ENCODE results near the gene RARS2.

RARS2 gene

DNA sequence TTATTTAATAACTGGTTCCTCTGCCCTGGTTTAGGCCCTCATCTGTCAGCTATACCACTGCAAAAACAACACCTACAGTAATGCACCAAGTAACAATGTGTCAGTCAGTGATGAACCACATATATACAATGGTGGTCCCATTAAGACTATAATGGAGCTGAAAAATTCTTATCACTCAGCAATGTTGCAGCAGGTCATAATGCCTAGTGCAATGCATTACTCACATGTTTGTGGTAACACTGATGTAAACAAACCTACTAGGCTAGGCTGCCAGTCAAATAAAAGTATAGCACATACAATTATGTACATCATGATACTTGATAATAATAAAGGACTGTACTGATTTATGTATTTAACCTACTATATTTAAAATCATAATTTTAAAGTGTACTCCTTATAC is 31.3 kb downstream of the RARS2 start:
- Histone ChIP-seq H3K4me3 (no peak overlapping the region), H3K9me3 (no peaks in the 10 kb centered on the region), H3K27me3 (ENCODE audit: low read depth) (no peaks in the 10 kb centered on the region), H3K36me3 (replicated peaks) (peaks cover 40% of the 10 kb centered on the region), H3K4me1 (peaks cover 13% of the 10 kb centered on the region)
- in situ Hi-C loops (cut with MboI; ENCODE audit: low sequenced_read_pairs) = no loop called here
- DNase-seq (ENCODE audit: low spot score in 2 of 2) = no peak

DNA sequence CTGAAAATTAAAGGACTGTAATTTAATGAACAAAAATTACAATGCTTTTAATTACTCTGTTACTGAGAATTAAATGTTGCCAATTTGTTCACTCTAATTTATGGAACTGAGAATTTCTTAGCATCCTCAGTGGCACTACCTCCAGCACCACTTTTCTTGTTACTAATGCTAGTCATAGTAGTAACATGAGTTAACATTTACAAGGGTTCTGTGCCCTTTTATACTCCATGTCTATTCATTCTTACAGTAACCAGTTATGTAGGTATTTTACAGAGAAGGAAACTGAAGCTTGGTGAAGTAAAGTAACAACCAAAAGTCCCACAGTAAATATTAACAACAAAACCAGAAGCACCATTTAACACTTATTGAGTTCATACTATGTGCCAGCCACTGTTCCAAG is 34.3 kb downstream of the RARS2 start:
- H3K36me3 ChIP-seq (replicated peaks) = peaks cover 28% of the 10 kb centered on the region
- in situ Hi-C loops (cut with MboI; ENCODE audit: low sequenced_read_pairs) = no loop called here

DNA sequence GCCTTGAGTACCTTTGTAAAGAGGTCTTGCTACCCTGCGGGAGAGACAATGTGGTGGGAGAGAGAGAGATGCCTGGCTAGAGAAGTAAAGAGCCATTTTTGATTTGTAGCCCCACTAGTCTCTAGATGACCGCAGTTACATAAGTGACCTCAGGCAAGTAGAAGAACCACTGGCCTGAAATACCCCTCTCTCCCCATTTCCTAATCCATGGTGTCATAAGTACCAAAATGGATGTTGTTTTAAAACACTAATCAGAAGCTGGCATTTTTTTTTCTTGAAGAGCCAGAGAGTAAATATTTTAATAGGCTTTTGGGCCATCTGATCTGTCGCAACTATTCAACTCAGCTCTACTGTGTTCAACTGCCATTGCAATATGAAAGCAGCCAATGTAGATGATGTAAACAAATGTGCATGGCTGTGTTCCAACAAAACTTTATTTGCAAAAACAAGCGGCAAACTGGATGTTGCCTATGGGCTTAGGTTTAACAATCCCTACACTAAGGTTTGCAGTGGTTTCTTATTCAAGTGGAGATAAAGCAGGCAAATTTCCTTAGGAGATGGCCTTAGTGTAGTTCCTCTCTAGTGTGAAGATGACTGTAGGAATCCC is 36.5 kb downstream of the RARS2 start:
- no peaks in the 10 kb centered on the region for H3K9me3 ChIP-seq
- DNase-seq (ENCODE audit: low spot score in 2 of 2) = no peak
- H3K36me3 ChIP-seq (replicated peaks) = peaks cover 35% of the 10 kb centered on the region
- H3K4me1 ChIP-seq = no peaks in the 10 kb centered on the region
- in situ Hi-C loops (cut with MboI; ENCODE audit: low sequenced_read_pairs) = no loop called here
- H3K27me3 ChIP-seq (ENCODE audit: low read depth) = no peaks in the 10 kb centered on the region
- no peak overlapping the region for H3K4me3 ChIP-seq

More for the DNA sequence above, 34.3 kb downstream of the RARS2 start:
- Histone ChIP-seq H3K27me3 (ENCODE audit: low read depth) (no peaks in the 10 kb centered on the region), H3K4me3 (no peak overlapping the region), H3K9me3 (no peaks in the 10 kb centered on the region), H3K4me1 (peaks cover under 1% of the 10 kb centered on the region; the same call in 1 of the 2 replicates)
- no peak for DNase-seq (ENCODE audit: low spot score in 2 of 2)

DNA sequence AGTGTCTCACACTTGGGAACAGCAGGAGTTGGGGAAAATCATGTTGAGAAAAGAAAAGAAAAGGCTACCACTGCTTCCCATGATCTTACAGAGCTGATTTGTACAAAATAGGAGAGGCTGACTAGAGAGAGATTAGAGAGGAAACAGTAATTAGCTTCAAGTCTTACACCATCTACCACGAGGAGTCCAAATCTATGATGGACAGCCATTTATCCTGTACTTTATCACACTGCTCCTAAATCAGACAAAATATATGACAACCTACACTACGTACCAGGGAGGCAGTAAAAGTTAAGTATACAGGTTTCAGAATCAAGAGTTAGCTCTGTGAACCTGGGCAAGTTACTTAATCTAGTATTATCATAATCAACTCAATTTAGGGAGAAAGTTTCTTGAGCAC is 38.0 kb downstream of the RARS2 start:
- peaks cover 32% of the 10 kb centered on the region for H3K36me3 ChIP-seq (replicated peaks)
- H3K27me3 ChIP-seq (ENCODE audit: low read depth) = no peaks in the 10 kb centered on the region
- in situ Hi-C loops (cut with MboI; ENCODE audit: low sequenced_read_pairs) = no loop called here
- no peaks in the 10 kb centered on the region for H3K9me3 ChIP-seq
- no peak for DNase-seq (ENCODE audit: low spot score in 2 of 2)
- H3K4me3 ChIP-seq = no peak overlapping the region
- H3K4me1 ChIP-seq = no peaks in the 10 kb centered on the region

DNA sequence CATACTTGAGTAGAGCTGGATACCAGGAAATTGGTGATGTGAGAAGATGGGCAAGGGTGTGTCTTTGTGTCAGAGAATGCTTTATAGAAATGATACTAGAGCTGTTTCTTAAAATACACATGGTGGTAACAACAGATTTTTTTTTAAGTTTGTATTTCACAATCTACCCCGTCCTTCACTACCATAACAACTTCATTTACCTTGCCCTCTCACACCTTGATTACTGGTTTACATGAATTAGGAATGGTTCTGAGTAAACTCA is 45.4 kb downstream of the RARS2 start:
- Histone ChIP-seq H3K4me3 (no peak overlapping the region), H3K27me3 (ENCODE audit: low read depth) (no peaks in the 10 kb centered on the region), H3K36me3 (replicated peaks) (peaks cover 38% of the 10 kb centered on the region), H3K9me3 (no peaks in the 10 kb centered on the region), H3K4me1 (no peaks in the 10 kb centered on the region)
- in situ Hi-C loops (cut with MboI; ENCODE audit: low sequenced_read_pairs) = no loop called here
- DNase-seq (ENCODE audit: low spot score in 2 of 2) = no peak

DNA sequence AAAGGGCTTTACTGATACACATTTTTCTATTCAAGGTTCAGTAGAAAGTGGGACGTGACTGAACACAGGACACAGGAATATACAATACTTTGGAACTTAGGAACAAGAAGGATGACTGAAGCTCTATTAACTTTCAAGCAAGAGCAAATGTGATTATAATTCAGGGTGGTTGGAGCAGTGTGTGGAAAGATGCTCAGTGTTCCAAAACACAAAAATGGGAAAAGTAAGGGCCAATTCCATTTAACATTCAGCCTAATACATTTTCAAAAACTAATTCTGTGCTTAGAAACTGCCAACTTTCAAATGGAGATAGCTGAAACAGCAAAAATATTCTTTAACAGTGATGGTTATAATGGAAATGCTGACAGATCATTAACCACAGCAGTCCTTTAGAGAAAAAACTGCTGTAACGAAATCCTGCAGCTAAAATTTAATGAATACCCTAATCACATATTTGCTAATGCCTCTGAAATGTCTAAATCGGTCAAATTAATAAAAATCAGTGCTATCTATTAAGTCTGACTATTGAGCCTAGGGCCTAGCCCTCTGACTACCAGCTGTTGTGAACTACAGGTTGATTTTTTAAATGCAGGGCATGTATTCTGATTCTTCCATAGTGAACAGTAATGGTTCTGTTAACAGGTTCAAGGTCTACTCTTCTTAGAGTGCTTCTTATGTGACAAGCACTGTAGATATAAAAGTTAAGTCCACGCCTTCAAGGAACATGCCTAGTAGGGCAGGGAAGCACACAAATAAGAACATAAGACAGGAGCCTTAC is 45.9 kb downstream of the RARS2 start:
- DNase-seq (ENCODE audit: low spot score in 2 of 2) = no peak
- peaks cover 42% of the 10 kb centered on the region for H3K36me3 ChIP-seq (replicated peaks)
- H3K4me1 ChIP-seq = no peaks in the 10 kb centered on the region
- no peaks in the 10 kb centered on the region for H3K27me3 ChIP-seq (ENCODE audit: low read depth)
- H3K9me3 ChIP-seq = no peaks in the 10 kb centered on the region
- in situ Hi-C loops (cut with MboI; ENCODE audit: low sequenced_read_pairs) = no loop called here
- H3K4me3 ChIP-seq = no peak overlapping the region

DNA sequence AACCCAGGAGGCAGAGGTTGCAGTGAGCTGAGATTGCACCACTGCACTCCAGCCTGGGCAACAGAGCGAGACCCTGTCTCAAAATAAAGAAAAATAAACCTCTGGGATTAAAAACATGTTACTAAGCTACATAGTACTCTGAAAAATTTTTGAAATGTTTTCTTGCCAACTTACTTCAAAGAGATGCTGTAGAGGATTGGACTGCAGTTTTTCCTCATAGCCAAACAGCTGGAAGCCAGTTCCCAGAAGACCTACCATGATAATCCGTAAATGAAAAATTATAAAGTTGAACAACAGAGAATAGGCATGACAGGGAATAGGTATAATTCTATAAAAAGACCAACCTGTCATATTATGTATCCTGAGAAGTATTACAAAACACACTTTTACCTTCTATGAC is 48.0 kb downstream of the RARS2 start:
- no peaks in the 10 kb centered on the region for H3K27me3 ChIP-seq (ENCODE audit: low read depth)
- DNase-seq (ENCODE audit: low spot score in 2 of 2) = no peak
- H3K4me1 ChIP-seq = peaks cover 2% of the 10 kb centered on the region; the same call in 1 of the 2 replicates
- no peaks in the 10 kb centered on the region for H3K9me3 ChIP-seq
- in situ Hi-C loops (cut with MboI; ENCODE audit: low sequenced_read_pairs) = no loop called here
- no peak overlapping the region for H3K4me3 ChIP-seq
- peaks cover 35% of the 10 kb centered on the region for H3K36me3 ChIP-seq (replicated peaks)

DNA sequence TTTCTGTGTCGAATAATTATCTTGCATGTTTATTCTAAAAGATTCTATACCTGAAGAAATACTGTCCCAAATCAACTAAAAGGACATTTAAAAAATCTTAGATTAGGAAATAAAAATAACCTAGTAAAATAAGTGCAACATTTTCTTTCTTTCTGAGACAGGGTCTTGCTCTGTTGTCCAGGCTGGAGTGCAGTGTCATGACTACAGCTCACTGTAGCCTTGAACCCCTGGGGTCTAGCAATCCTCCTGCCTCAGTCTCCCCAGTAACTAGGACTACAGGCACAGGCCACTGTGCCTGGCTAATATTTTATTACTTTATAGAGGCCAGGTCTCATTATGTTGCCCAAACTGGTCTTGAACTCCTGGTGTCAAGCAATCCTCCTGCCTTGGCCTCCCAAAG is 48.7 kb downstream of the RARS2 start:
- no peaks in the 10 kb centered on the region for H3K9me3 ChIP-seq
- no peaks in the 10 kb centered on the region for H3K27me3 ChIP-seq (ENCODE audit: low read depth)
- H3K4me1 ChIP-seq = peaks cover 2% of the 10 kb centered on the region; the same call in 1 of the 2 replicates
- DNase-seq (ENCODE audit: low spot score in 2 of 2) = no peak
- H3K4me3 ChIP-seq = no peak overlapping the region
- peaks cover 35% of the 10 kb centered on the region for H3K36me3 ChIP-seq (replicated peaks)
- in situ Hi-C loops (cut with MboI; ENCODE audit: low sequenced_read_pairs) = no loop called here

DNA sequence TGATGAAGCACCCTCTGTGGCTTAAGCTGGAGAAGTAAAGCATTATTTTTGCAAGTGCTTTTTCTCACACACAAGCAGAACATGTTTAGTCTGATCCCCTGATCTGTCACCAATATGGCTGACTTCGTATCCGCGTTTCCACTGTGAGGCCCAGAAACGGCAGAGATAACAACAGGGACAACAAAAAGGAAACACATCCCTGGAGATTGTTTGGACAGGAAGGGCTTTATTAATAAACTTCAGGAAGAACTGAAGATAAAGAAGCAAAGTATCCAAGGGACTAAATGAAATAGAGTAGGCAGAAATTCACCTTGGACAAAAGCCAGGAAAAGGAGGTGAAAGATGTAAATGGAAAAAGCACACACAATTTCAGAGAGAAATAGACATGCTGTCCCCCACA is 49.2 kb downstream of the RARS2 start:
- in situ Hi-C loops (cut with MboI; ENCODE audit: low sequenced_read_pairs) = no loop called here
- Histone ChIP-seq H3K36me3 (replicated peaks) (peaks cover 35% of the 10 kb centered on the region), H3K4me1 (peaks cover 2% of the 10 kb centered on the region; the same call in 1 of the 2 replicates), H3K4me3 (no peak overlapping the region), H3K9me3 (no peaks in the 10 kb centered on the region), H3K27me3 (ENCODE audit: low read depth) (no peaks in the 10 kb centered on the region)
- no peak for DNase-seq (ENCODE audit: low spot score in 2 of 2)

DNA sequence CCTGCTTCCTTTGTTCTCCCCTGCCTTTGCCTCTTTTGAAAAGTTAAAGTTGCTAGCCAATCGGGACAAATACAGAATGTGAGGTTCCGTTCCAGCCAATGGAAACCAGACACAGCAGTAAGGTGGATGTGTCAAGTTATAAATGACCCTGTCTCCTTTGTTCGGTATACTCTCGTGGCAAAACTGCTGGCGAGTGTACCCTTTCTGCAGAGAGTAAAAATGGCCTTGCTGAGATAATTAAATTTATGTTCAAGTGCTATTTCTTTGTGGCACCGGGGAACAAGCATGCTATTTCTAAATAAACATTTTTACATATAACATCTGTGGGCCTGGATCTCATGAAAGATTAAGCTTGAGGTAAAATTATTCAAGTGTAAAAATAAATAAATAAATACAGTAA is 50.2 kb downstream of the RARS2 start:
- peaks cover 30% of the 10 kb centered on the region for H3K36me3 ChIP-seq (replicated peaks)
- H3K4me3 ChIP-seq = no peak overlapping the region
- H3K27me3 ChIP-seq (ENCODE audit: low read depth) = no peaks in the 10 kb centered on the region
- in situ Hi-C loops (cut with MboI; ENCODE audit: low sequenced_read_pairs) = no loop called here
- peaks cover 2% of the 10 kb centered on the region; the same call in 1 of the 2 replicates for H3K4me1 ChIP-seq
- no peak for DNase-seq (ENCODE audit: low spot score in 2 of 2)
- no peaks in the 10 kb centered on the region for H3K9me3 ChIP-seq

DNA sequence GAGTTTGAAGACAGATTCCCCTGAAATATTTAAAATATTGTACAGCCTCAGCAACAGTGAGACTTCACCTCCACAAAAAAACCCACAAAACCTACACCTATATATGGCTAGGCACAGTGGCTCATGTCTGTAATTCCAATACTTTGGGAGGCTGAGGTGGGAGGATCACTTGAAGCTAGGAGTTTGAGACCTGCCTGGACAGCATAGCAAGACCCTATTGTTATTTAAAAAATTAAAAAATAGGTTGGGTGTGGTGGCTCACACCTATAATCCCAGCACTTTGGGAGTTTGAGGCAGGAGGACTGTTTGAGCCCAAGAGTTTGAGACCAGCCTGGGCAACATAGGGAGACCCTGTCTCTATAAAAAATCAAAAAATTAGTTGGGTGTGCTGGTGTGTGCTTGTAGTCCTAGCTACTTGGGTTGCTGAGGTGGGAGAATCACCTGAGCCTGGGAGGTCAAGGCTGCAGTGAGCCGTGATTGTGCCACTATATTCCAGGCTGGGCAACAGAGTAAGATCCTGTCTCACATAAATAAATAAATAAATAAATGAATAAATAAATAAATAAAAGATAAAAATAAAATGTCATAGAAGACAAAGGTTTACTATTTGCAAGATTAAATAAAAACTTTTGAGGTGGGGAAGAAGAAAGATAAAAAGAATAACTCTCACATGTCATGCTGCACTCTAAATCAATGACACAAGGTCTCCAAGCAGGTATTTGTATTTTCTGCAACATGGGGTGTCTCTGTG is 51.1 kb downstream of the RARS2 start:
- in situ Hi-C loops (cut with MboI; ENCODE audit: low sequenced_read_pairs) = no loop called here
- Histone ChIP-seq H3K4me1 (peaks cover 2% of the 10 kb centered on the region; the same call in 1 of the 2 replicates), H3K9me3 (no peaks in the 10 kb centered on the region), H3K27me3 (ENCODE audit: low read depth) (no peaks in the 10 kb centered on the region), H3K36me3 (replicated peaks) (peaks cover 29% of the 10 kb centered on the region), H3K4me3 (no peak overlapping the region)
- DNase-seq (ENCODE audit: low spot score in 2 of 2) = no peak

DNA sequence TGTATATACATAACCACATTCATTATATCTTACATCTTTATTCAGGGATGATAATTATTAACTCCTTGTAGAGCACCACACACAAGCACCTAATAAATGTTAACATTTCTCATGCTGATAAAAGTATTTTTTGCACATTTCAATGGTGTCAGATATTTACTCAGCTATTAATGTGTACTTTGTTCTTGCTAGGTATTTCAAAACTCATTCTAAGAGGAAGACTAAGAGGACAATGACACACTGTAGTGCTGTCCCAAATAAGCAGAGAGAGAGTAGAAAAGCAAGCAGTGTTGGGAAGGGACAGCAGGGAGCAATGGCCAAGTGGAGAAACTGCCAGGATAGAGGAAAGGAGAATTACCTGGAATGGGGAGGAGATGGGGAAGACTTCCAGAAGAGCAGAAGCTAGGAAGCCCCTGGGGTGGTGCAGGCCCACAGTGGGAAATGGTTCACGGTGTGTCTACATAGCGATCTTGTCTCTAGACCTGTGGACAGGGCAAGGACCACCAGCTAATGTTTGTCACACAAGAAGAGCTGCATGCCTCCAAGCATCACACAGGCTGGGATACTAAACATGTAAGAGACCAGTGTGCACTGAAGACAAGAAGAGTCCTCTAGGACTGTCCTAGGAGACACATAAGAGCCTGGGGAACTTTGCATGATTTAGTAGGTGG is 55.3 kb downstream of the RARS2 start:
- Histone ChIP-seq H3K36me3 (replicated peaks) (peaks cover 25% of the 10 kb centered on the region), H3K4me1 (peaks cover 7% of the 10 kb centered on the region; the same call in 1 of the 2 replicates), H3K27me3 (ENCODE audit: low read depth) (no peaks in the 10 kb centered on the region), H3K9me3 (no peaks in the 10 kb centered on the region), H3K4me3 (no peak overlapping the region)
- in situ Hi-C loops (cut with MboI; ENCODE audit: low sequenced_read_pairs) = no loop called here
- DNase-seq (ENCODE audit: low spot score in 2 of 2) = no peak

DNA sequence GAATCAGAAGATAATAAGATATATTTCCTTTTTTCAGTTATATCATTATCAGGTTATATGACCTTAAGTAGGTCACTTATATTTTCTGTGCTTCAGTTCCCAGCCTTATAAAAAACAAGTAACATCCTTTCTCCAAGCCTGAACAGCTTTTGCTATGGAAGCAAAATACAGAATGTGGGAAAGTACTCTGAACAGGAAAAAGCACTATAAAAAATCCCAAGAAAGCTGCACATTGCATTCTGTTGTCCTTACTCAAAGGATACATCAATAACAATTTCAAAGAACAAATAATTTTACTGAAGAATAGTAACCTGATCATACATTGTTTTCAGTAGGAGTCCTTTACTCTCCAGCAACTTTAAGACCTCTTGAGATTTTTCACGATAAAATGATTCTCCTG is 60.6 kb downstream of the RARS2 start:
- DNase-seq (ENCODE audit: low spot score in 2 of 2) = peak in 1 of 2 experiments; percentile 23
- Histone ChIP-seq H3K9me3 (no peaks in the 10 kb centered on the region), H3K4me3 (no peak overlapping the region), H3K27me3 (ENCODE audit: low read depth) (no peaks in the 10 kb centered on the region), H3K4me1 (peaks cover 13% of the 10 kb centered on the region; the same call in 1 of the 2 replicates), H3K36me3 (replicated peaks) (peaks cover 21% of the 10 kb centered on the region)
- in situ Hi-C loops (cut with MboI; ENCODE audit: low sequenced_read_pairs) = no loop called here

DNA sequence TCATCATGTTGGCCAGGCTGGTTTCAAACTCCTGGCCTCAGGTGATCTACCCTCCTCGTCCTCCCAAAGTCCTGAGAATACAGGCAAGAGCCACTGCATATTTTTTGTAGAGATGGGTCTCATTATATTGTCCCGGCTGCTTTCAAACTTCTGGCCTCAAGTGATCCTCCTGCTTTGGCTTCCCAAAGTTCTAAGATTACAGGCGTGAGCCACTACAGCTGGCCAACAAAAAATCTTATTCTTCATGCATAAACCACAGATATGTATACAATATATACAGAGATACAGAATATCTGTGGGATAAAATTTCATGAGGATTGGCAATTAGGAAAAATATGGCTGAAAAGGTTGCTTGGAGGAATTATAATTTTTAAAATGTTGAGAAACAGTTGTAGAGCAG is 67.1 kb downstream of the RARS2 start:
- Histone ChIP-seq H3K4me3 (no peak overlapping the region), H3K9me3 (no peaks in the 10 kb centered on the region), H3K36me3 (replicated peaks) (peaks cover 33% of the 10 kb centered on the region)

More for the DNA sequence above, 67.1 kb downstream of the RARS2 start:
- Histone ChIP-seq H3K4me1 (peaks cover 3% of the 10 kb centered on the region; the same call in 1 of the 2 replicates), H3K27me3 (ENCODE audit: low read depth) (no peaks in the 10 kb centered on the region)
- no peak for DNase-seq (ENCODE audit: low spot score in 2 of 2)
- in situ Hi-C loops (cut with MboI; ENCODE audit: low sequenced_read_pairs) = no loop called here

All from HAP-1 (cell line).